ENCODE data around the gene SIM2. TPM values are rescaled to one million over a fixed set of nuclear protein-coding genes. Genes with fewer than 3 reads are reported as not detected.

Gene SIM2
- total RNA-seq, 3 donors from 2014 or later (not counting 1 experiment from before 2014, with no cell fraction given), result not detected

GRCh38 chr21:36735724-36736320, 36.9 kb downstream of the SIM2 start:
- no peak for TF ChIP-seq CTCF (IDR thresholded peaks at IDR 0.05)
- ATAC-seq (no peak), DNase-seq (no peak)
- Mint-ChIP-seq H3K4me1 (no peaks in the 10 kb centered on the region), H3K36me3 (no peaks in the 10 kb centered on the region), H3K9me3 (no peaks in the 10 kb centered on the region), H3K27me3 (ENCODE audit: low read depth in 2 of 2) (peaks cover 0 to 3% of the 10 kb centered on the region in 2 donors), H3K4me3 (no peak overlapping the region), H3K27ac (no peak overlapping the region)
- WGBS (ENCODE audit: insufficient coverage), result 81% methylated on average over 15 of the region's 15 CpGs
- intact Hi-C loops (cut with micrococcal nuclease), result no loop called here
- Histone ChIP-seq H3K27me3 (ENCODE audit: control insufficient read depth, insufficient read depth, low read length) (no peaks in the 10 kb centered on the region), H3K9me3 (ENCODE audit: control insufficient read depth, insufficient read depth, low read length) (no peaks in the 10 kb centered on the region), H3K4me3 (ENCODE audit: low read length) (no peak overlapping the region), H3K4me1 (ENCODE audit: control insufficient read depth, insufficient read depth, low read length) (no peaks in the 10 kb centered on the region), H3K27ac (ENCODE audit: low read length) (no peak overlapping the region), H3K36me3 (ENCODE audit: control insufficient read depth, insufficient read depth, low read length) (no peaks in the 10 kb centered on the region)

GRCh38 chr21:36738489-36739126, 39.7 kb downstream of the SIM2 start:
- Mint-ChIP-seq H3K4me3 (no peak overlapping the region), H3K27ac (no peak overlapping the region), H3K4me1 (no peaks in the 10 kb centered on the region), H3K36me3 (no peaks in the 10 kb centered on the region), H3K27me3 (ENCODE audit: low read depth in 2 of 2) (peaks cover 8 to 9% of the 10 kb centered on the region in 2 donors), H3K9me3 (no peaks in the 10 kb centered on the region)
- H3K36me3 ChIP-seq (ENCODE audit: control insufficient read depth, insufficient read depth, low read length), result no peaks in the 10 kb centered on the region
- WGBS (ENCODE audit: insufficient coverage), result 81% methylated on average over 10 of the region's 12 CpGs
- no peak for TF ChIP-seq CTCF (IDR thresholded peaks at IDR 0.05)
- no peak overlapping the region for H3K27ac ChIP-seq (ENCODE audit: low read length)
- H3K4me1 ChIP-seq (ENCODE audit: control insufficient read depth, insufficient read depth, low read length), result no peaks in the 10 kb centered on the region
- DNase-seq, result no peak
- intact Hi-C loops (cut with micrococcal nuclease), result no loop called here
- H3K27me3 ChIP-seq (ENCODE audit: control insufficient read depth, insufficient read depth, low read length), result no peaks in the 10 kb centered on the region
- H3K4me3 ChIP-seq (ENCODE audit: low read length), result no peak overlapping the region
- ATAC-seq, result no peak
- no peaks in the 10 kb centered on the region for H3K9me3 ChIP-seq (ENCODE audit: control insufficient read depth, insufficient read depth, low read length)

- ATAC-seq (no peak), DNase-seq (no peak)
- Histone ChIP-seq H3K9me3 (ENCODE audit: control insufficient read depth, insufficient read depth, low read length) (no peaks in the 10 kb centered on the region), H3K4me1 (ENCODE audit: control insufficient read depth, insufficient read depth, low read length) (no peaks in the 10 kb centered on the region), H3K27me3 (ENCODE audit: control insufficient read depth, insufficient read depth, low read length) (peaks cover 1% of the 10 kb centered on the region), H3K4me3 (ENCODE audit: low read length) (no peak overlapping the region), H3K36me3 (ENCODE audit: control insufficient read depth, insufficient read depth, low read length) (no peaks in the 10 kb centered on the region), H3K27ac (ENCODE audit: low read length) (no peak overlapping the region)
- H3K9me3 Mint-ChIP-seq, result no peaks in the 10 kb centered on the region
- no peaks in the 10 kb centered on the region for H3K36me3 Mint-ChIP-seq
- H3K4me3 Mint-ChIP-seq, result no peak overlapping the region
- peaks cover 1 to 3% of the 10 kb centered on the region in 2 donors for H3K4me1 Mint-ChIP-seq
- peaks cover 17 to 26% of the 10 kb centered on the region in 2 donors for H3K27me3 Mint-ChIP-seq (ENCODE audit: low read depth in 2 of 2)
- intact Hi-C loops (cut with micrococcal nuclease), result no loop called here
- WGBS (ENCODE audit: insufficient coverage), result 94% methylated on average over 21 of the region's 21 CpGs
- TF ChIP-seq CTCF (IDR thresholded peaks at IDR 0.05), result no peak
- H3K27ac Mint-ChIP-seq, result no peak overlapping the region
Measured at GRCh38 chr21:36741506-36741905, 42.6 kb downstream of the SIM2 start.
